ENCODE data around the gene CFAP43. TPM values are rescaled to one million over a fixed set of nuclear protein-coding genes. Genes with fewer than 3 reads are reported as not detected.
A peak's percentile ranks its signal among the peaks of the same experiment; 100 is the strongest.

Gene CFAP43
- total and polyA plus RNA-seq, 9 of the 15 experiments (the other 6 are each of a cell fraction or from before 2014, with no cell fraction given), result 0.07 to 0.86 (median 0.11) TPM; not detected in 1

DNA sequence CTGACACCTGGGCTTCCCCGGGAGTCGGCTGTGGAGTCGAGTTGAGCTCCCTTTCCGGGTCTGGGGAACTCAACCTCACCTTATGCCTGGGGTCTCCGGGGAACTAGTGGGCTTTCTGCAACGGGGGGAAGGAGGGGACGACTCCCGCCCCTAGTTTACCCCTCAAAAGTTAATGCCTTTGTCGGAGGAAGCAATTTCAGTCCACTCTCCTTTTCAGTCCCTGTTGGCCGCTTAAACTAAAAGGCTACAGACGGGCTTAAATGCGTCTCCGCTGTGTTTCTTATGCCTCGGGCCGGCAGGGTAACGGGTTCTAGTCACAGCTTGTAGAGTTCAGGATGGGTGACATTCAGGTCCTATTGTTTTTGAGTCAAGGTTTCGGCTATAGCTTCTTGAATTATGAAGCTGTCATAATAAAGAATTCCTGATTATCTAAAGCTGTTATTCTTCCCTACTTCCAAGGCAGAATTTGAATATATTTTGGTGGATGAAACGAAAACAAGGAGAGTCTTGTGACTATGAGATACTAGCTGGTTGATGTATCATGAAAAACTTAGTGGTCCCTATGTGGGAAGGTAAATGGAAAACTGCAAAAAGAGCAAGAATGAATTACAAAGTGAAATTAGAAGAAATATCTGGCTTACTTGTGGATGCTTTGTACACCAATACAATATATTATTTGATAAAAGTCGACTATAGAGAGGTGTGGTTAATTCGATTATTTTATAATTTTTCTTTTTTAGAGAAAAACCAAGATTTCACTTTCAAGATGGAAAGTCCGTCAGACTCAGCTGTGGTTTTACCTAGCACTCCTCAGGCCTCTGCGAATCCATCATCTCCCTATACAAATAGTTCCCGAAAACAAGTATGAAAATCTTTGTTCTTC is 109.7 kb downstream of the CFAP43 start (continued):
- TF ChIP-seq, protein P1, sequence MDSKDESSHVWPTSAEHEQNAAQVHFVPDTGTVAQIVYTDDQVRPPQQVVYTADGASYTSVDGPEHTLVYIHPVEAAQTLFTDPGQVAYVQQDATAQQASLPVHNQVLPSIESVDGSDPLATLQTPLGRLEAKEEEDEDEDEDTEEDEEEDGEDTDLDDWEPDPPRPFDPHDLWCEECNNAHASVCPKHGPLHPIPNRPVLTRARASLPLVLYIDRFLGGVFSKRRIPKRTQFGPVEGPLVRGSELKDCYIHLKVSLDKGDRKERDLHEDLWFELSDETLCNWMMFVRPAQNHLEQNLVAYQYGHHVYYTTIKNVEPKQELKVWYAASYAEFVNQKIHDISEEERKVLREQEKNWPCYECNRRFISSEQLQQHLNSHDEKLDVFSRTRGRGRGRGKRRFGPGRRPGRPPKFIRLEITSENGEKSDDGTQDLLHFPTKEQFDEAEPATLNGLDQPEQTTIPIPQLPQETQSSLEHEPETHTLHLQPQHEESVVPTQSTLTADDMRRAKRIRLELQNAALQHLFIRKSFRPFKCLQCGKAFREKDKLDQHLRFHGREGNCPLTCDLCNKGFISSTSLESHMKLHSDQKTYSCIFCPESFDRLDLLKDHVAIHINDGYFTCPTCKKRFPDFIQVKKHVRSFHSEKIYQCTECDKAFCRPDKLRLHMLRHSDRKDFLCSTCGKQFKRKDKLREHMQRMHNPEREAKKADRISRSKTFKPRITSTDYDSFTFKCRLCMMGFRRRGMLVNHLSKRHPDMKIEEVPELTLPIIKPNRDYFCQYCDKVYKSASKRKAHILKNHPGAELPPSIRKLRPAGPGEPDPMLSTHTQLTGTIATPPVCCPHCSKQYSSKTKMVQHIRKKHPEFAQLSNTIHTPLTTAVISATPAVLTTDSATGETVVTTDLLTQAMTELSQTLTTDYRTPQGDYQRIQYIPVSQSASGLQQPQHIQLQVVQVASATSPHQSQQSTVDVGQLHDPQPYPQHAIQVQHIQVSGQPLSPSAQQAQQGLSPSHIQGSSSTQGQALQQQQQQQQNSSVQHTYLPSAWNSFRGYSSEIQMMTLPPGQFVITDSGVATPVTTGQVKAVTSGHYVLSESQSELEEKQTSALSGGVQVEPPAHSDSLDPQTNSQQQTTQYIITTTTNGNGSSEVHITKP (IDR thresholded peaks at IDR 0.05; ENCODE audit: partially characterized antibody), result peak; percentile 95
- TF ChIP-seq SMARCA5 (IDR thresholded peaks at IDR 0.05) (no peak), SMARCB1 (IDR thresholded peaks at IDR 0.05; ENCODE audit: insufficient read length, low read depth) (no peak), RBBP5 (IDR thresholded peaks at IDR 0.05; ENCODE audit: borderline replicate concordance, insufficient read depth, low read length, poor library complexity, severe bottlenecking) (peak; percentile 2), NONO (IDR thresholded peaks at IDR 0.05; ENCODE audit: low read depth in 2 of 2, low read length in 1 of 2) (peak in 1 of 2 experiments; percentile 47; a peak in 1 of 4 replicates), ZNF408 (CRISPR knock-in tag; IDR thresholded peaks at IDR 0.05; ENCODE audit: low read depth) (no peak), ARHGAP35 (IDR thresholded peaks at IDR 0.05; ENCODE audit: partially characterized antibody) (no peak), PYGO2 (tag; IDR thresholded peaks at IDR 0.05) (no peak), STAT5B (CRISPR knock-in tag; IDR thresholded peaks at IDR 0.05) (no peak), PHF8 (IDR thresholded peaks at IDR 0.05; ENCODE audit: borderline replicate concordance, low read length) (peak; percentile 69; the same call in 1 of the 2 replicates)
- TF ChIP-seq, protein P2, sequence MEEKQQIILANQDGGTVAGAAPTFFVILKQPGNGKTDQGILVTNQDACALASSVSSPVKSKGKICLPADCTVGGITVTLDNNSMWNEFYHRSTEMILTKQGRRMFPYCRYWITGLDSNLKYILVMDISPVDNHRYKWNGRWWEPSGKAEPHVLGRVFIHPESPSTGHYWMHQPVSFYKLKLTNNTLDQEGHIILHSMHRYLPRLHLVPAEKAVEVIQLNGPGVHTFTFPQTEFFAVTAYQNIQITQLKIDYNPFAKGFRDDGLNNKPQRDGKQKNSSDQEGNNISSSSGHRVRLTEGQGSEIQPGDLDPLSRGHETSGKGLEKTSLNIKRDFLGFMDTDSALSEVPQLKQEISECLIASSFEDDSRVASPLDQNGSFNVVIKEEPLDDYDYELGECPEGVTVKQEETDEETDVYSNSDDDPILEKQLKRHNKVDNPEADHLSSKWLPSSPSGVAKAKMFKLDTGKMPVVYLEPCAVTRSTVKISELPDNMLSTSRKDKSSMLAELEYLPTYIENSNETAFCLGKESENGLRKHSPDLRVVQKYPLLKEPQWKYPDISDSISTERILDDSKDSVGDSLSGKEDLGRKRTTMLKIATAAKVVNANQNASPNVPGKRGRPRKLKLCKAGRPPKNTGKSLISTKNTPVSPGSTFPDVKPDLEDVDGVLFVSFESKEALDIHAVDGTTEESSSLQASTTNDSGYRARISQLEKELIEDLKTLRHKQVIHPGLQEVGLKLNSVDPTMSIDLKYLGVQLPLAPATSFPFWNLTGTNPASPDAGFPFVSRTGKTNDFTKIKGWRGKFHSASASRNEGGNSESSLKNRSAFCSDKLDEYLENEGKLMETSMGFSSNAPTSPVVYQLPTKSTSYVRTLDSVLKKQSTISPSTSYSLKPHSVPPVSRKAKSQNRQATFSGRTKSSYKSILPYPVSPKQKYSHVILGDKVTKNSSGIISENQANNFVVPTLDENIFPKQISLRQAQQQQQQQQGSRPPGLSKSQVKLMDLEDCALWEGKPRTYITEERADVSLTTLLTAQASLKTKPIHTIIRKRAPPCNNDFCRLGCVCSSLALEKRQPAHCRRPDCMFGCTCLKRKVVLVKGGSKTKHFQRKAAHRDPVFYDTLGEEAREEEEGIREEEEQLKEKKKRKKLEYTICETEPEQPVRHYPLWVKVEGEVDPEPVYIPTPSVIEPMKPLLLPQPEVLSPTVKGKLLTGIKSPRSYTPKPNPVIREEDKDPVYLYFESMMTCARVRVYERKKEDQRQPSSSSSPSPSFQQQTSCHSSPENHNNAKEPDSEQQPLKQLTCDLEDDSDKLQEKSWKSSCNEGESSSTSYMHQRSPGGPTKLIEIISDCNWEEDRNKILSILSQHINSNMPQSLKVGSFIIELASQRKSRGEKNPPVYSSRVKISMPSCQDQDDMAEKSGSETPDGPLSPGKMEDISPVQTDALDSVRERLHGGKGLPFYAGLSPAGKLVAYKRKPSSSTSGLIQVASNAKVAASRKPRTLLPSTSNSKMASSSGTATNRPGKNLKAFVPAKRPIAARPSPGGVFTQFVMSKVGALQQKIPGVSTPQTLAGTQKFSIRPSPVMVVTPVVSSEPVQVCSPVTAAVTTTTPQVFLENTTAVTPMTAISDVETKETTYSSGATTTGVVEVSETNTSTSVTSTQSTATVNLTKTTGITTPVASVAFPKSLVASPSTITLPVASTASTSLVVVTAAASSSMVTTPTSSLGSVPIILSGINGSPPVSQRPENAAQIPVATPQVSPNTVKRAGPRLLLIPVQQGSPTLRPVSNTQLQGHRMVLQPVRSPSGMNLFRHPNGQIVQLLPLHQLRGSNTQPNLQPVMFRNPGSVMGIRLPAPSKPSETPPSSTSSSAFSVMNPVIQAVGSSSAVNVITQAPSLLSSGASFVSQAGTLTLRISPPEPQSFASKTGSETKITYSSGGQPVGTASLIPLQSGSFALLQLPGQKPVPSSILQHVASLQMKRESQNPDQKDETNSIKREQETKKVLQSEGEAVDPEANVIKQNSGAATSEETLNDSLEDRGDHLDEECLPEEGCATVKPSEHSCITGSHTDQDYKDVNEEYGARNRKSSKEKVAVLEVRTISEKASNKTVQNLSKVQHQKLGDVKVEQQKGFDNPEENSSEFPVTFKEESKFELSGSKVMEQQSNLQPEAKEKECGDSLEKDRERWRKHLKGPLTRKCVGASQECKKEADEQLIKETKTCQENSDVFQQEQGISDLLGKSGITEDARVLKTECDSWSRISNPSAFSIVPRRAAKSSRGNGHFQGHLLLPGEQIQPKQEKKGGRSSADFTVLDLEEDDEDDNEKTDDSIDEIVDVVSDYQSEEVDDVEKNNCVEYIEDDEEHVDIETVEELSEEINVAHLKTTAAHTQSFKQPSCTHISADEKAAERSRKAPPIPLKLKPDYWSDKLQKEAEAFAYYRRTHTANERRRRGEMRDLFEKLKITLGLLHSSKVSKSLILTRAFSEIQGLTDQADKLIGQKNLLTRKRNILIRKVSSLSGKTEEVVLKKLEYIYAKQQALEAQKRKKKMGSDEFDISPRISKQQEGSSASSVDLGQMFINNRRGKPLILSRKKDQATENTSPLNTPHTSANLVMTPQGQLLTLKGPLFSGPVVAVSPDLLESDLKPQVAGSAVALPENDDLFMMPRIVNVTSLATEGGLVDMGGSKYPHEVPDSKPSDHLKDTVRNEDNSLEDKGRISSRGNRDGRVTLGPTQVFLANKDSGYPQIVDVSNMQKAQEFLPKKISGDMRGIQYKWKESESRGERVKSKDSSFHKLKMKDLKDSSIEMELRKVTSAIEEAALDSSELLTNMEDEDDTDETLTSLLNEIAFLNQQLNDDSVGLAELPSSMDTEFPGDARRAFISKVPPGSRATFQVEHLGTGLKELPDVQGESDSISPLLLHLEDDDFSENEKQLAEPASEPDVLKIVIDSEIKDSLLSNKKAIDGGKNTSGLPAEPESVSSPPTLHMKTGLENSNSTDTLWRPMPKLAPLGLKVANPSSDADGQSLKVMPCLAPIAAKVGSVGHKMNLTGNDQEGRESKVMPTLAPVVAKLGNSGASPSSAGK (IDR thresholded peaks at IDR 0.05), result no peak
